EL (cell line): ENCODE measurements around the gene MICU1.
"Not testable (repeated sequence)": the region's sequence is repeated elsewhere in the genome, so short reads cannot be mapped to it uniquely, and the experiment has no call there.

ENCODE experiments used
- DNase-seq: peaks from one replicate; pipeline ENCODE4 v3.0.0-alpha.2; 2016

MICU1 gene

DNA sequence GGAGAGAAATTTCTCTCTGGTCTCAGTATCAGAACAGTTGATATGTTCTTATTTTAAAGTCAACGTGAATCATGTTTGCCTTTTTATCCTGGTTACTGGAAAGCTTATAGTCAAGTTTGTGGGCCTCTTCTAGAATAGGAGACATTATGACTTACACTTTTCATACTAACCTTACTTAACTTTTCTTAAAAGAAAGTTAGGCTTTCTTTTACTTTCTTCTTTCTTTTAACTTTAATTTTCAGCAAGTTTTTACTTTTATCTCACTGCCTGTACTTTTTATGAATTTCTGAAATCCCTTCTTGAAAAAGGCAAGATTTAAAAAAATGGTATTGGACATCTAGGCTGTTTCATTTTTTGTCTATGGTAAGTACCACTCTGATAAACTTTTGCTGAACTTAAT lies 195.9 kb downstream of the MICU1 start:
- no peak for DNase-seq

DNA sequence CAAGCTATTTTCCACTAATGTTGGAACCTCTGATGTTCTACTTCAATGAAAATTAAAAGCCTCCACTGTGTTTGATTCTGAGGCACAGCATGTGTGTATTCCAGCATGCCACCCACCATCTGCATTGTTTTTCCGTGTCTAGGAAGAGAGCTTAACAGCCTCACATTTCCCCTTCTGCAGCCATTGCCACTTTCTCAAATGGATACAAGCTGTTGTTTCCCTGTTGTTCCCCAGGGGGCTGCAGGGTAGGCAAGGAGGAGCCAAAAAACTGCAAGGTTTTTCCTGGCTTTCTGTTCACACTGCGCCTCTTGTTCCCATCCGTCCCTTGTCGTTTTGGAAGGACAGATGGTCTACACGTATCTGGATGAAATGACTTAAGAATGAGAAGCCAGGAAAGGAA lies 198.9 kb downstream of the MICU1 start:
- no peak for DNase-seq

DNA sequence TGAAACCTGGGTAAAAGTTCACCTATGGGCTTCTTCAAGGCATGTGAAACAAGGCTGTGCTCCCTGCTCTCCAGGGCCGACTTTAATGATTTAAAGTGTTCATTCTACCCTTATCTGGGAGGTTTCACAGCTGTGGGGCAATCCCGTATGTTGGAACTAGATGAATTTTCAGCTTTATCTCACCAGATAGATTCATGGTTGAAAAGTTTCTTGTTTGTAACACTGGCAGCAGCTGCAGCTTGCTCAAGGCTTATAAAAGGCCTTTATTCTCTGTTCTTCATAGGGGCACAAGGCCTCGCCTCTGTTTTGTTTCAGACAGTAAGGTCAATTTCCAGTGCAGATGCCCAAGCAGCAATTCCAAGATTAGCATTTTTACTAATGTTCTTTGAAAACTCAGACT lies 200.7 kb downstream of the MICU1 start:
- DNase-seq = no peak

DNA sequence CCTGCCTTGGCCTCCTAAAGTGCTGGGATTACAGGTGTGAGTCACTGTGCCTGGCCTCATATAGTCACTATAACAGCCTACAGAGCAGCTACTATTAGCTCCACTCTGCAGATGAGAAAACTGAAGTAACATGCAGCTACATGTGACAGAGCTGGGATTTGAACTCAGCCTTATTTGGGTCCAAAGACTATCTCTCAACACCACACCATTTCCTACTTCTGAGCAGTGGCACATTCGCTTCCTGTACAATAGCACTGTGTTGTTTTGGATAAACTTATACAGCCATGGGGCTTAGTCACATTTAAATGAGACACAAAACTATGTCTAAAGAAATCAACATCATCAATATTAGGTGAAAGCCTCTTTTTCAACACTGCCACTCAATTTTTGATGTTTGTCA lies 201.3 kb downstream of the MICU1 start:
- DNase-seq = no peak

DNA sequence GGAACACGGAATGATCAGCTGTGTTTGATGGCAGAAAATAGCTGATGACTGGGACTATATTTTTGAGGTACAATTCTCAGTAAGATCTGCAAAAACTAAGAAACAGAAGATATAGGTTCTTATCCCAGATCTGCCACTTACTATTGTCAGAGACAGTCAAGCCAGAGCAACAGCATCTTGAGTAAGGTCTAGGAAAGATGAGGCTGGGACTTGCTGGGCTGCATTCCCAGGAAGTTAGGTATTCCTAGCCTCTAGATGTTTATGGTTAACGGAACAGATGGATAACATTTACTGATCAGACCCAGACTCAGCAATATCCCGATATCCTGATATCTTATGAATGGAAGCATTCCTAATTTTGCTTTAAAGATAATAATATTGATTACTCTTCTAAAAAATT lies 202.5 kb downstream of the MICU1 start:
- DNase-seq = no peak

DNA sequence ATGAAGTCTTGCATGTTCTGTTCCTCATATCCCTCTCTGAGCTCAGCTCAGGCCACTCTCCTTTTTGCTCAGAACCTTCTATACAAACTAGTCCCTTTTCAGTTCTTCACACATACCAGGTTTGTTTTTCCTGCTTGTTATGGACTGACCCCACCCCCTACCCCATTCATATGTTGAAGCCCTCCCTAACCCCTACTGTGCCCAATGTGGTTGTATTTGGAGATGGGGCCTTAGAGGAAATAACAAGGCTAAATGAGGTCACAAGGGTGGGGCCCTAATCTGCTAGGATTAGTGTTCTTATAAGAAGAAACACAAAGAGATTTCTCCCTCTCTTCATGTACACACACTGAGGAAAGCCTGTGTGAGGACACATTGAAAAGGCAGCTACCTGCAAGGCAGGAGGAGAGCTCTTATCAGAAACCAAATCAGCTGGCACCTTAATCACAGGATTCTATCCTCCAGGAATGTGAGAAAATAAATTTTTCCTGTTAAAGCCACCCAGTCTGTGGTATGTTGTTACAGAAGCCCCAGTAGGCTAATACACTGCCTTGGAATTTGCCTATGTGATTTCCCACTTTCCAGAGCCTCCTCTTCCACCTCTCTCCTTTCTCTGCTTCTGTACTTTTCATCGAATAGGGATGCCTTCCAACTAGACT lies 203.9 kb downstream of the MICU1 start:
- no peak for DNase-seq

DNA sequence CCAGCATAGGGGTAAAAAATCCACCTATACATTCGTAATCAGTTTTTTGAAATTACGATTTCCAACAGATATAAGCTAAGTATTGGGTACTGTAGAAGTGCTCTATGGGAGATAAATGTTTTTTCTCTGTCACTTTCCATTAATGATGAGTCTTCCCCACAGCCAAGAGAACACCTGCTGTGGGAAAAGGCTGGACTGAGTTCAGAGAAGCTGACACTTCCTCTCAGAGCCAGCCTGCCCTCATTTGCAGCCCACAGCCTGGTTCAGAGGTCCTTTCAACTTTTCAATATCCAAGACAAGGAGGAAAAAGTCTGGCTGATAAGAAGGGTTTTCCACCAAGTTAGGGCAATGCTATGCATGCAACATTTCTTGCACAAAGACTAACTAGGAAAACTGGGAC lies 206.6 kb downstream of the MICU1 start:
- no peak for DNase-seq

DNA sequence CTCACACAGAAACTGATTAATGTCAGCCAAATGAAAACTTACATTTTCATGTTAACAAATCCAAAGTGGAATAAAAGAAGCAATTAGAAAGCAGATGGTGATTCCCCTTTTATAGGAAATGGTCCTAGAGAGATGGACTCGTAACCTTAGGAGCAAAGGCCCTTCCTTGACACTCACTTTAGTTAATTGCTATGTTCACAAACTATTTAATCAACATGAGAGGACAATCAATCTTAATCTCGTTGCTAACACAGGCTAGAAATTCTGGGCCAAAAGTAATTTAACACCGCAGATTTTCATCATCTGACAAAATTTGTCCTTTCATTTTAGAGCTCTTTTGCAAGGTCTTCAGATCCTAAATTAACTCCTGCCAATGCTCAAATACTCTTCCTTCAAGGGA lies 207.2 kb downstream of the MICU1 start:
- no peak for DNase-seq

DNA sequence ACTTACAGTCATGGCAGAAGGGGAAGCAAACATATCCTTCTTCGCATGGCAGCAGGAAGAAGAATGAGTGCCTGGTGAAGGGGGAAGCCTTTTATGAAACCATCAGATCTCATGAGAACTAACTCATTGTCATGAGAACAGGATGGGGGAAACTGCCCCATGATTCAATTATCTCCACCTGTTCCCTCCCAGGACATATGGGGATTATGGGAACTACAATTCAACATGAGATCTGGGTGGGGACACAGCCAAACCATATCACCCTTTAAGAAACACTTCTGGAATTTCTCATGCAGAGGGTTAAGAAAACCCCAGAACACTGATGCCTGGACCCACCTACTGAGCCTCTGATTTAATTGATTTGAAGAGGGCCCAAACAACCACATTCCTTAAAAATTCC lies 207.9 kb downstream of the MICU1 start:
- no peak for DNase-seq

DNA sequence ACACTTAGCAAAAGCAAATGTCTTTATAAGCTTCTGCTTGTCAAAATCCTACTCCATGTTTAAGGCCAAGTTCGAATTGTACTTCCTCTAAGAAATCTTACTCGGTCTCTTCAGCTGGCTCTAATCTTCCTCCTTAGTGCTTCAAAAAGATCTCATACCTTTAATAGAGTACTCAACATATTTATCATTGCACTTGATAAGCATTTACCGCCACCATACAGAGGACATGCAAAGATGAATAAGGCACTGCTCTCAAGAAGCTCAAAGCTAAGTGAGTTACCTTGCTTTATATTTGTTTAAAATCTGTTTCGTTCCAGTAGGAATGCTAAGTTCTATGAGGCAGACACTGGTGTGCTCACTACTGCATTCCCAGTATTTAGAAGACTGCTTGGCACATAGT lies 209.2 kb downstream of the MICU1 start:
- DNase-seq = no peak

DNA sequence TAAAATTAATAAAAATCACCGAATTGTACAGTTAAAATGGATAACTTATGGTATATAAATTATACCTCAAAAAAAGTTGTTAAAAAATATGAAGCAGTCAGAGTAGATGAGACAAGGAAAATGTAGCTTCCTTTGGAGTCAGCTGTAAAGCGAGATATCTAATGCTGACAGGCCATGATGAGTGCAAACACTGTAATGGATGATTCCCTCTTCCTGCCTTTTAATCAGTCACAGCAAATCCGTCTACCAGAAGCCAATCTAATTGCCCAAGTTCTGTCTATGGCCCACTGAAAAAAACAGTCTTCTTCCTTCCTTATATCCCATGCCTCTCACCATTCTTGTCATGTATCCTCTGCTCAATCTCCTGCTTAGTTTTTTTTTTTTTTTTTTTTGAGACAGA lies 211.2 kb downstream of the MICU1 start:
- no peak for DNase-seq

DNA sequence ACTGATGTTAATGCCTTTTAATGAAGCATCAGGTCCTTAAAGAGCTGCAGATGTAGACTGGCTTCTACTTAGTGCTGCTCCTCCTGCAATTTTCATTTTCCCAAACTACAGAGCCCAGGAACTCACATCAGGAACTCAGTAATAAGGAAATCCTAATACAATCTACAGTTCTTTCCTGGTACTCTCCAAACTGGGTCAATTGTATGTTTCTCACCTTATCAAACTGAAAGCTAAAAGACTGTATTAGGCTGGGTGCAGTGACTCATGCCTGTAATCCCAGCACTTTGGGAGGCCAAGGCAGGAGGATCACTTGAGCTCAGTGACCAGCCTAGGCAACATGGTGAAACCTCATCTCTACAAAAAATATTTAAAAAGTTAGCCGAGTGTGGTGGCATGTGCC lies 216.7 kb downstream of the MICU1 start:
- no peak for DNase-seq

DNA sequence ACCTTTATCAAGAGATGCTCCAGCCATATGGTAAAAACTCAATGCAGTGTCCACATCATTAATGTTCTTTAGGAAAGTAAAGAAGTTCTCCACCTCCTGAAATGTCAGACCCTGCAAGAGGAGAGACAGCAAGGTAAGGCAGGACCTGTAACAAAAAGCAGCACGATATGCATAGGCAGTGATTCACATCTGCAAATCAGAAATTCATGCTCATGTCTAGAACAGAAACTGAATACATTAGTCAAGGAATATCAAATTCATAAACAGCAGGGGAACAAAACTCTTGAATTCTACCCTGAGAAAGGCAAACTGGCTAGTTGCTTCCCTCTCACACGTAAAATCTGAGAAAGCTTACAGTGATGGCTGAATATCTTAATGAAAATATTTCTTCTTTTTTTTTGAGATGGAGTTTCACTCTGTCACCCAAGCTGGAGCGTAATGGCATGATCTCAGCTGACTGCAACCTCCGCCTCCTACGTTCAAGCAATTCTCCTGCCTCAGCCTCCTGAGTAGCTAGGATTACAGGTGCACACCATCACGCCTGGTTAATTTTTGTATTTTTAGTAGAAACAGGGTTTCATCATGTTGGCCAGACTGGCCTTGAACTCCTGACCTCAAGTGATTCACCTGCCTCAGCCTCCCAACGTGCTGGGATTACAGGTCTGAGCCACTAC lies 217.8 kb downstream of the MICU1 start:
- no peak for DNase-seq

DNA sequence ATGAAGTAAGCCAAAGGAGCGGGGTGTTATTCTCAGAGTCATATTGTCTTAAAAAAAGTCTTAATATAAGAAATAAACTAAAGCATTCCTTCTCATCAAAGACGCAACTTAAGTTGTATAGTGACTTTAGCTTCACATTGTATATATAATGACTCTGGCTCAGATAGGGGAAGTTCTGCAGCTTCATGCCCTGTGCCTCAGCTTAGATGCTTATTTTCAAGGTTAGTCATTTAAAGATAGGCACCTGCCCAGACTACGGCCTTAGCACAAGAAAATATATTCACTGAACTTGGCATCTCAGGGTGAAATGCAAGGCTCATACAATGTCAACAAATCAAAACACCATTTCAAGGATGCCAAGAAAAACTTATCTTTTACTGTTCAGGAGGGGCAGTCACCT lies 218.4 kb downstream of the MICU1 start:
- DNase-seq = no peak

DNA sequence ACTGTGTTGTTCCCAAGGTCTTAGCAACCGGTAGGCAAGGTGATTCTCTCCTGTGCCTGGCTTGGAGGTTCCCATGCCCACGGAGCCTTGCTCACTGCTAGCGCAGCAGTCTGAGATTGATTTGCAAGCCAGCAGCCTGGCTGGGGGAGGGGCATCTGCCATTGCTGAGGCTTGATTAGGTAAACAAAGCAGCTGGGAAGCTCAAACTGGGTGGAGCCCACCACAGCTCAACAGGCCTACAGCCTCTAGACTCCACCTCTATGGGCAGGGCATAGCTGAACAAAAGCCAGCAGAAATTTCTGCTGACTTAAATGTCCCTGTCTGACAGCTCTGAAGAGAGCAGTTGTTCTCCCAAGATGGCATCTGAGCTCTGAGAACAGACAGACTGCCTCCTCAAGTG lies 230.3 kb downstream of the MICU1 start:
- DNase-seq = not testable (repeated sequence)

DNA sequence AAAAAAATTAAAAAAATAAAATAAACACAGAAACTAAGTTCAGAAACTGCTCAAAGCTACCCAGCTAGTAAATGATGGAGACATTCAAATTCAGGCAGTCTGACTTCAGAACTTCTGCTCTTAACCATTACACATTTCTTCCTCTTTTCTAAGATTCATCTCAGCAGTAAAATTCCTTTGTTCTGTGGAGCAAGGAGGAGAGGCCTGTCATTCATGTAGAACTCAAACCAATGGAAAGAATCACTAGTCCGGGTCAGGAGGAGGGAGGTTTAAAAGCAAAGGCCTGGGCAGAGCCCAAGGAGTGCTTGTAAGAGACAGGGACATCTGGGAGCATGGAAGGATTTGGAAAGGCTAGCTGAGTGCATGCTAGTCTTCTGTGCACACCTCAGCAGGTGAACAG lies 233.3 kb downstream of the MICU1 start:
- no peak for DNase-seq

DNA sequence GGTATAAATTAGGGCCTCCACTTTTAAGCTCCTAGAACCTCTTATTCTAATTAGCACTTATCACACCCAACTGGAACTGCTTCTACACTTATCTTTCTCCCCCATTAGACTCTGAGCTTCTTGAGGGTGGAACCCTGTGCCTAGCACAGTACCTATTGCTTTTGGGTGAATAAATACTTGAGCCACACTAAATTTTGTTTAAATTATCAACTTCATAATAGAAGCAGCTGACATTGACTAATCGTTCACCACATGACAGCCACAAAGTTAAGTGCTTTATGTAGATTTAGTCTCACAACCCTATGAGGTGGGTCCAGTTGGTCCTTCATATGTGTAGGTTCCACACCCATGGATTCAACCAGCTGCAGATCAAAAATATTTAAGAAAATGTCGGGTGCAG lies 235.1 kb downstream of the MICU1 start:
- DNase-seq = no peak

DNA sequence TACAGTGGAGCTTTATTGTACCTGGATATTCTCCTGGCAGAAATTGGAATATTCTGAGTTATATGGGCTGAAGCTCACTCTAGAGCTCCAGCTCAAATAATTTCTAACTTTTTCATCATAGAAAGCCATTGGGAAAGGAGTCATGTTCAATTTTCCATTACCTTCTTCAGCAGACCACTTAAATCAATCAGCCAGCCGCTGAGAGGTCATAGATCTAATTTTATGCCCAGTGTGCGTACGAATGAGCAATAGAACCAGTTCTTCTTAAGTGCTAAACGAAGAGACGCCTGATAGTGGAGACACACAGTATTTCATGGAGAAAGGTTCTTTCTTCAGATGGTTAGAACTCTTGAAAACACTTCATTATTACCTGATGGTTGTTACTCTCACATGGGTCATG lies 236.2 kb downstream of the MICU1 start:
- DNase-seq = no peak

DNA sequence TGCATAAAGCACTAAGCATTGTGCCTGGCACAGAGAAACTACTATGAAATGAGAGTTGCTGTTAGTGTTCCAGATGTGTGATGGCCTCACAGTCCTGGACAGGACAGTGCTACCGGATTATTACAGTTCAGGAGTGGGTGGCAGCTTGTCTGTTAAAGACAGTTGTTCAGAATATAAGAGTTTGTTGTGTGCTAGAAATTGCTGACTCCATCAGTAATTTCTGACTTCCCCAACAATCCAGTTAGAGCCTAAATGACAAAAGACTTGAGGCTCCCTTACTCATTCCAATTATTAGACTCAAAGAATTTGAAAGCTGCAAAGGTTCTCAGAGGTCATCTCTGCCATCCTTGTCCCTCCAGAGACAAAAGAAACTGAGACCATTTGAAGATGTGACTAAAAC lies 236.9 kb downstream of the MICU1 start:
- DNase-seq = no peak

DNA sequence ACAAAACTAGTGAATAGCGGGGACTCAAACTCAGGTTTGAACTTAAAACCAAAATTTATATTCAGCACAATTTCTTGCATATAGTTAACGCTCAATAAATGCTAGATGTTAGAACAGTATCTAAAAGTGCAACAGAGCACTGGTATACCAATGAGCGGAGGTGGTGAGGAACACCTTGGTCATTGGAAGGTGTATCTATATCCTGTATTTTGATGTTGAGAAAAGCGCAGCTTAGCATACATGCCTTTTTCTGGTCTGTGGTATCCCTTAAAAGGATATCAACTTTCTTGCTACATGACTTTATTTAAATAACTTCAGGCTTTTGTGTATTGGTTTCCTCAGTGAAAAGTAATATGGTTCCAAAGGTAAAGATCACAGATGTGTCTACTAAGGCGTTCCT lies 237.8 kb downstream of the MICU1 start:
- DNase-seq = no peak

DNA sequence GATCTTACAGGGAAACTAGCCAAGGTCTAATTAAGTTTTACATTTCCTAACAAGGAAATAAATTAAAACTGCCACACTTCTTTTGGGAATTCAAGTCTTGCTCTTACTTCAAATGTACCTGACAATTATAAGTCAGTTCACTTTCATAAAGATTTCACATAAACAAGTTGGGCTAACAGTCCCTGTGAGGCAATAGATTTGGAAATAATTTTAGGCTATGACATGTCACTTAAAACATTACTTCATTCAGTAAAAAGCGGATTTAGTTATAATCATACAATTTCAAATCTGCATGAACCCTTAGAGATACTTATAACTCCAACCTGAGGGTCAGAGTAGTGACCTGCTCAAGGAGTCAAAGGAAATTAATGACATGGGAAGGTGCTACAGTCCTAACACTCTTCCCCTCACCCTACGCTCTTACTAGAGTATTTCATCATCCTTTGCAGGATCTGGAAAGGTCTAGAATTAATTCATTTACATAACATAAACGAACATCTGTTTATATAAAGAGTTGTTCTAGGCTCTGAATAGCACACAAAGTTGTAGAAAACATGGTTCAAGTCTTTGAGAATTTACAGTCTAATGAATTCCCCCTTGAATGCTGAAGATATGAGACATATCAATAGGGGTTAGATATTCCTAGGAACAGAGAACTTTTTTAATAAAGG lies 238.8 kb downstream of the MICU1 start:
- DNase-seq = no peak

DNA sequence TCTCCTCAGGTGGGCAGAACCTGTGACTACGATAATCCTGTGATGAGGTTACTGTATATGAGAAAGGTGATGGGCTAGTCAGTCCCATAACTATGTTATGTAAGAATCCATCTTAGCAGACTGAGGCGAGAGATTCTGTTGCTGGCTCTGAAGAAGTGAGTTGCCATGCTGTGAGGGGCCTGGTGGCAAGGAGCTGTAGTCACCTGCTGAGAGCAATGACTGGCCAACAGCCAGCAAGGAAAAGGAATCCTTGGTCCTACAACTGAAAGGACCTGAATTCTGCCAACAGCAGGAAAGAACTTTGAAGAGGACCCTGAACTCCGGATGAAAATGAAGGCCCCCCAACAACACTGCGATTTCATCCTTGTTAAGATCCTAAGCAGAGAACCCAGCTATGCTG lies 240.2 kb downstream of the MICU1 start:
- no peak for DNase-seq

DNA sequence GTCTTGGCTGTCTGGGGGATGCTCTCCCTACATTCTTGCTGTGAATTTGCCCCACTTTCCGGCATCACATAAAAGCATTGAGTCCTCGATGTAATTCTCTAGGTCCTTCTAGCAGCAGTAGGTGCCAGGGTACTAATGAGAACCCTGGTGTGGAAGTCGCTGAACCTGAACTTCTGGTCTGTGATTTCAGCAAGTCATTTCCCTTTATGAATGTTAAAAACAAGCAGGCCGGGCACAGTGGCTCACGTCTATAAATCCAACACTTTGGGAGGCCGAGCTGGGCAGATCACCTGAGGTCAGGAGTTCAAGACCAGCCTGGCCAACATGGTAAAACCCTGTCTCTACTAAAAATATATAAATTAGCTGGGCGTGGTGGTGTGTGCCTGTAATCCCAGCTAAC lies 240.9 kb downstream of the MICU1 start:
- DNase-seq = not testable (repeated sequence)

DNA sequence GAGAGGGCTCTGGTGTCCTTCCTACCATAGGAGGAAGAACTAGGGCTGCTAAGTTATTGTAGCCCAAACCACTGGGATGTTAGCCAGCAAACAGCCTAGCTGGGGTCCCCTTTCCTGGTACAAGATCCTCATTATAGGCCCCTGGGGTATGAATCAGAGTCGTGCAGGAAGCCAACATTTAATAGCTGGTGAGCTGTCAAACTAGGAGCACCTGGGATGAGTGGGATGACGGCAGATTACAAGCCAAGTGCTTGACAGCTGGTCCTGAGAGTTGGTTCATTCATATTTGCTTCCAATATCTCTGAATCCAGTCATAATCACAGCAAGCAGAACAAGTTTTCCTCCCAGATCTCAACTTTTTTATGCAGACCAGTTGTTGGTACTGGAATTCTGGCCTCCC lies 246.1 kb downstream of the MICU1 start:
- DNase-seq = no peak

DNA sequence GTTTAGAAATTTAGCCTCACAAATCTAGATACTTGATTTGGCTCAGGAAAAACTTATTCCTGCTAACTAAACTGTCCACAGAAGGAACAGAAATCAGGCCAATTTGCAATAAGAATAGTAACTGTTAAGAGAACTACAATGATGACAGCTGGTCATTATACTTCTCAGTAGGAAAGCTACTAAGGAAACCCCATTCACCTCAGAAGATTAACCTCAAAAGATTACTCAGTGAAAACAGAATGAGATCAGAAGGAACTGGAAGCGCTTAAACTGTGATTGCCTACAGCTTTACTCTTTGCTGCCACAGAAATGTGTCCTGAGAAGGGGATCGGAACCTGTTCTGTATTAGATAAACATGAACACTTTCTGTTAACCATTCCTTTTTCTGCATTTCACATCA lies 246.8 kb downstream of the MICU1 start:
- no peak for DNase-seq
